Ascending aorta (tissue), 2 donors: ENCODE data around the gene CDRT4. TPM values are rescaled to one million over a fixed set of nuclear protein-coding genes. Genes with fewer than 3 reads are reported as not detected.

Source experiments
- DNase-seq, 2 donors: peaks; one replicate each; pipeline ENCODE4 v3.0.0-alpha.2; 2019; ENCODE audit warnings: low spot score in 2 of 2
- H3K27ac ChIP-seq, 2 donors: fragments of 200-600 bp; sonication (generic); one replicate each; pipeline ENCODE4 v1.5.1; 2016 to 2017; ENCODE audit warnings: mild to moderate bottlenecking in 1 of 2
- H3K27me3 ChIP-seq: fragments of 200-600 bp; sonication (generic); one replicate; pipeline ENCODE4 v1.5.1; 2017
- H3K36me3 ChIP-seq, 2 donors: fragments of 200-600 bp; sonication (generic); one replicate each; pipeline ENCODE4 v1.5.1; 2016
- H3K4me1 ChIP-seq, 2 donors: fragments of 200-600 bp; sonication (generic); one replicate each; pipeline ENCODE4 v1.5.1; 2016 to 2017; ENCODE audit warnings: mild to moderate bottlenecking in 1 of 2
- H3K4me3 ChIP-seq, 2 donors: fragments of 200-600 bp; sonication (generic); one replicate each; pipeline ENCODE4 v1.5.1; 2016 to 2017; ENCODE audit warnings: mild to moderate bottlenecking in 1 of 2
- H3K9me3 ChIP-seq, 2 donors: fragments of 200-600 bp; sonication (generic); one replicate each; pipeline ENCODE4 v1.5.1; 2016
- intact Hi-C: fragments of 100-400 bp; cut with DNase I; formaldehyde crosslinking; loops from one replicate; pipeline ENCODE4 v1.15.1; 2023
- total RNA-seq: library from RNA; depleted of rRNA; stranded (reverse); fragments of >200 nt; gene quantifications from one replicate; pipeline ENCODE4 v1.1.0, GENCODE V29; 2016
- TF ChIP-seq, protein P1 (sequence below), 3 experiments: fragments of 200-600 bp in 2 of 3; fragments of 450-650 bp in 1 of 3; sonication (generic) in 2 of 3; IDR thresholded peaks; one replicate each; pipeline ENCODE4 v1.5.1; 2016 to 2019; ENCODE audit warnings: antibody characterized with exemption in 3 of 3, mild to moderate bottlenecking in 1 of 3, moderate library complexity in 1 of 3

CDRT4 gene
- total RNA-seq, 1 donor from 2014 or later, result 3.7 TPM

GRCh38 chr17:15483431-15483830, 16.0 kb upstream of the CDRT4 start:
- intact Hi-C loops, result no loop called here
- Histone ChIP-seq H3K4me3 (no peak overlapping the region), H3K27me3 (no peaks in the 10 kb centered on the region), H3K4me1 (no peaks in the 10 kb centered on the region), H3K9me3 (no peaks in the 10 kb centered on the region), H3K36me3 (peaks cover 0 to 2% of the 10 kb centered on the region in 2 donors), H3K27ac (no peak overlapping the region)
- TF ChIP-seq, protein P1, sequence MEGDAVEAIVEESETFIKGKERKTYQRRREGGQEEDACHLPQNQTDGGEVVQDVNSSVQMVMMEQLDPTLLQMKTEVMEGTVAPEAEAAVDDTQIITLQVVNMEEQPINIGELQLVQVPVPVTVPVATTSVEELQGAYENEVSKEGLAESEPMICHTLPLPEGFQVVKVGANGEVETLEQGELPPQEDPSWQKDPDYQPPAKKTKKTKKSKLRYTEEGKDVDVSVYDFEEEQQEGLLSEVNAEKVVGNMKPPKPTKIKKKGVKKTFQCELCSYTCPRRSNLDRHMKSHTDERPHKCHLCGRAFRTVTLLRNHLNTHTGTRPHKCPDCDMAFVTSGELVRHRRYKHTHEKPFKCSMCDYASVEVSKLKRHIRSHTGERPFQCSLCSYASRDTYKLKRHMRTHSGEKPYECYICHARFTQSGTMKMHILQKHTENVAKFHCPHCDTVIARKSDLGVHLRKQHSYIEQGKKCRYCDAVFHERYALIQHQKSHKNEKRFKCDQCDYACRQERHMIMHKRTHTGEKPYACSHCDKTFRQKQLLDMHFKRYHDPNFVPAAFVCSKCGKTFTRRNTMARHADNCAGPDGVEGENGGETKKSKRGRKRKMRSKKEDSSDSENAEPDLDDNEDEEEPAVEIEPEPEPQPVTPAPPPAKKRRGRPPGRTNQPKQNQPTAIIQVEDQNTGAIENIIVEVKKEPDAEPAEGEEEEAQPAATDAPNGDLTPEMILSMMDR (IDR thresholded peaks at IDR 0.05), result no peak
- DNase-seq, result no peak

DNA sequence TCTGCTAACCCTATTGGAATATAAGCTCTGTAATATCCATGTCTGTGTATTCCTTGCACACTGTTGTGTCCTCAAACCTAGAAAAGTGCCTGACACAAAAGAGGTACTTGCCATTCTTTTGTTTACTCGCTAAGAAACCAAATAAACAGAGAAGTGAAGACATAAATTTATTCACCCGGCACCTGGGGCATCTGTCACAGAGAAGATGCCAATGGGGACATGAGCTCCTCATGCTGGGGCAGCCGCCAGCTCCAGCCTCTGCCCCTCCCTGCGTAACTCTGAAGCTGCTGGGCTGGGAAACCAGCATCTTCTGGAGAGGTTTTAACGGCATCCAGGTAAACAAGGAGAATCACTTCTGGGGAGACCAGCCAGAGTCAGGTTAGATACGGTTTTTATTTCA, 15.1 kb upstream of the CDRT4 start:
- TF ChIP-seq, protein P1 (IDR thresholded peaks at IDR 0.05), result no peak
- Histone ChIP-seq H3K27ac (no peak overlapping the region), H3K36me3 (peaks cover 0 to 2% of the 10 kb centered on the region in 2 donors), H3K9me3 (no peaks in the 10 kb centered on the region), H3K27me3 (no peaks in the 10 kb centered on the region), H3K4me3 (no peak overlapping the region), H3K4me1 (no peaks in the 10 kb centered on the region)
- DNase-seq, result no peak
- intact Hi-C loops, result no loop called here

GRCh38 chr17:15481481-15481880, 14.1 kb upstream of the CDRT4 start:
- no peak overlapping the region for H3K4me3 ChIP-seq
- no peaks in the 10 kb centered on the region for H3K9me3 ChIP-seq
- TF ChIP-seq, protein P1 (IDR thresholded peaks at IDR 0.05), result no peak
- H3K27ac ChIP-seq, result no peak overlapping the region
- no peaks in the 10 kb centered on the region for H3K27me3 ChIP-seq
- H3K36me3 ChIP-seq, result peaks cover 0 to 2% of the 10 kb centered on the region in 2 donors
- H3K4me1 ChIP-seq, result no peaks in the 10 kb centered on the region
- DNase-seq, result no peak
- intact Hi-C loops, result no loop called here

- no peak for DNase-seq
- no peaks in the 10 kb centered on the region for H3K9me3 ChIP-seq
- intact Hi-C loops, result no loop called here
- H3K27ac ChIP-seq, result no peak overlapping the region
- no peaks in the 10 kb centered on the region for H3K27me3 ChIP-seq
- H3K4me3 ChIP-seq, result no peak overlapping the region
- TF ChIP-seq, protein P1 (IDR thresholded peaks at IDR 0.05), result no peak
- H3K4me1 ChIP-seq, result peaks cover 0 to 2% of the 10 kb centered on the region in 2 donors
- peaks cover 0 to 2% of the 10 kb centered on the region in 2 donors for H3K36me3 ChIP-seq
Observed at GRCh38 chr17:15480204-15480603, 12.8 kb upstream of the CDRT4 start.

- H3K27me3 ChIP-seq, result no peaks in the 10 kb centered on the region
- H3K4me3 ChIP-seq, result no peak overlapping the region
- H3K4me1 ChIP-seq, result peaks cover 0 to 2% of the 10 kb centered on the region in 2 donors
- intact Hi-C loops, result no loop called here
- H3K36me3 ChIP-seq, result peaks cover 0 to 2% of the 10 kb centered on the region in 2 donors
- TF ChIP-seq, protein P1 (IDR thresholded peaks at IDR 0.05), result no peak
- no peak overlapping the region for H3K27ac ChIP-seq
- no peak for DNase-seq
- no peaks in the 10 kb centered on the region for H3K9me3 ChIP-seq
Observed at GRCh38 chr17:15479703-15480102, 12.3 kb upstream of the CDRT4 start.

- TF ChIP-seq, protein P1 (IDR thresholded peaks at IDR 0.05), result no peak
- intact Hi-C loops, result no loop called here
- H3K27ac ChIP-seq, result no peak overlapping the region
Observed at GRCh38 chr17:15478845-15479244, 11.4 kb upstream of the CDRT4 start.

More at GRCh38 chr17:15478845-15479244, 11.4 kb upstream of the CDRT4 start:
- Histone ChIP-seq H3K4me3 (no peak overlapping the region), H3K27me3 (no peaks in the 10 kb centered on the region), H3K4me1 (peaks cover 0 to 2% of the 10 kb centered on the region in 2 donors), H3K9me3 (no peaks in the 10 kb centered on the region), H3K36me3 (peaks cover 0 to 2% of the 10 kb centered on the region in 2 donors)
- DNase-seq, result no peak
